Caco-2 (cell line): ENCODE data around the gene ACIN1. TPM values are rescaled to one million over a fixed set of nuclear protein-coding genes. Genes with fewer than 3 reads are reported as not detected.

Experiments used
- BruUV-seq: library from RNA; stranded (reverse); fragments of 400-500 nt; replicated peaks from 2 replicates; lab custom pipeline; 2021; lab: Mats Ljungman, UMichigan
- CTCF ChIA-PET: fragments of 300-600 bp; sonication (Branson Sonifier 250); formaldehyde crosslinking; loops from one replicate; lab custom pipeline; 2022; ENCODE audit warnings: antibody characterized with exemption; lab: Charles Lee
- POLR2A ChIA-PET: fragments of 300-600 bp; sonication (Branson Sonifier 250); formaldehyde crosslinking; loops from one replicate; lab custom pipeline; 2022; ENCODE audit warnings: antibody characterized with exemption; lab: Charles Lee
- DNase-seq, 2 experiments: peaks; one replicate each; pipeline versions ENCODE4 v3.0.0 to v3.0.0-alpha.2; 2020 to 2022
- H3K27me3 ChIP-seq: replicated peaks from 2 replicates; pipeline ENCODE4 v1.6.0; 2011; ENCODE audit warnings: low read length; ENCODE audit not compliant: control insufficient read depth, insufficient read depth
- H3K36me3 ChIP-seq: 2 replicates; pipeline ENCODE4 v1.5.1; 2011; ENCODE audit warnings: low read length; ENCODE audit not compliant: control insufficient read depth, insufficient read depth
- H3K4me1 ChIP-seq: fragments of 250-450 bp; sonication (Bioruptor Pico); 2 replicates; pipeline ENCODE4 v1.5.1; 2020; ENCODE audit warnings: mild to moderate bottlenecking
- H3K4me3 ChIP-seq: 2 replicates; pipeline ENCODE4 v1.5.1; 2011; ENCODE audit warnings: low read depth, mild to moderate bottlenecking, control low read depth, low read length
- H3K9me3 ChIP-seq: fragments of 250-450 bp; sonication (Bioruptor Pico); 2 replicates; pipeline ENCODE4 v1.5.1; 2020; ENCODE audit warnings: mild to moderate bottlenecking, moderate library complexity
- H3K27ac Mint-ChIP-seq: one replicate; pipeline ENCODE4 v1.8.0; 2022; ENCODE audit warnings: mixed read lengths; ENCODE audit not compliant: unreplicated experiment
- H3K27me3 Mint-ChIP-seq: one replicate; pipeline ENCODE4 v1.8.0; 2022; ENCODE audit warnings: mixed read lengths; ENCODE audit not compliant: insufficient read depth, unreplicated experiment
- H3K36me3 Mint-ChIP-seq: one replicate; pipeline ENCODE4 v1.8.0; 2022; ENCODE audit warnings: mild to moderate bottlenecking, mixed read lengths; ENCODE audit not compliant: insufficient read depth, unreplicated experiment
- H3K4me1 Mint-ChIP-seq: one replicate; pipeline ENCODE4 v1.8.0; 2022; ENCODE audit warnings: low read depth, mixed read lengths; ENCODE audit not compliant: unreplicated experiment
- H3K4me3 Mint-ChIP-seq: one replicate; pipeline ENCODE4 v1.8.0; 2022; ENCODE audit warnings: mild to moderate bottlenecking, moderate library complexity, mixed read lengths; ENCODE audit not compliant: unreplicated experiment
- H3K9me3 Mint-ChIP-seq: one replicate; pipeline ENCODE4 v1.8.0; 2022; ENCODE audit warnings: mixed read lengths; ENCODE audit not compliant: unreplicated experiment
- intact Hi-C: fragments of 100-400 bp; cut with micrococcal nuclease; formaldehyde crosslinking; loops from one replicate; pipeline ENCODE4 v1.10.0; 2022; ENCODE audit not compliant: unreplicated experiment
- total RNA-seq: library from RNA; stranded (reverse); gene quantifications from 2 replicates; pipeline ENCODE4 v1.2.3, GENCODE V29; 2022
- TF ChIP-seq, protein P1 (sequence below), 2 experiments: fragments of 200-600 bp in 1 of 2; IDR thresholded peaks; 1 replicate in 1 of 2; 2 replicates in 1 of 2; pipeline versions ENCODE4 v1.5.1 to v1.8.0; 2011 to 2022; ENCODE audit warnings: antibody characterized with exemption in 1 of 2, control low read depth in 1 of 2, inconsistent platforms in 1 of 2, low read depth in 1 of 2, low read length in 1 of 2, mild to moderate bottlenecking in 1 of 2, moderate library complexity in 1 of 2; ENCODE audit not compliant: insufficient read depth in 1 of 2, severe bottlenecking in 1 of 2, unreplicated experiment in 1 of 2

Gene ACIN1
- total RNA-seq, 1 experiment from 2014 or later, result 193 TPM

DNA sequence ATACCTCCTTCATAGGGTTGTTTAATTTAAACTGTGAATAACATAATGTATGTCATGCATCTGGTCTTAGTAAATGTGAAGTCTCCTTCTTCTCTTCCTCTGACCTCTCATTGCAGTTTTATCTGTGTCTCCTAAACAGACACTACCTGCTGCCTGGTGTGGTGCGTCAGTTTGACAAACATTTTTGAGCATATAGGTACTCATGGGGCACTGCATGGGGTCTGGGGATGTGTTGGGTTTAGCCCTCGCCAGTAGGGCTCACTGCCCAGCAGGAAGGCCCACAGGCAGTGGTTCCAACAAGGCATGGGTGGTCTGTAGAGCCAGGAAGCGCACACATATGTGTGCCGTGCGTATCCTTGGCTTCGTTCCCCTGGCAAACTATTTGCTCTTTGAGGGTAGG is 27.1 kb upstream of the ACIN1 start:
- DNase-seq, result no peak
- Mint-ChIP-seq H3K9me3 (no peaks in the 10 kb centered on the region), H3K4me3 (no peak overlapping the region), H3K27me3 (no peaks in the 10 kb centered on the region), H3K4me1 (peaks cover 7% of the 10 kb centered on the region), H3K27ac (no peak overlapping the region), H3K36me3 (peaks cover 6% of the 10 kb centered on the region)
- Histone ChIP-seq H3K9me3 (no peaks in the 10 kb centered on the region), H3K4me1 (no peaks in the 10 kb centered on the region), H3K27me3 (no peaks in the 10 kb centered on the region), H3K36me3 (no peaks in the 10 kb centered on the region), H3K4me3 (no peak overlapping the region)
- ChIA-PET POLR2A (no interaction called here), CTCF (interaction anchor here (1.0 to 4.1 kb wide), 2 partner anchors 64 to 68 kb away, joined by 4 to 176 read pairs; partner anchors contain the start of gene SLC7A8)
- intact Hi-C loops, result loop anchor here (5.0 kb wide), 1 partner anchor 180 kb away; the partner anchor contains the start of gene PPP1R3E
- TF ChIP-seq, protein P1, sequence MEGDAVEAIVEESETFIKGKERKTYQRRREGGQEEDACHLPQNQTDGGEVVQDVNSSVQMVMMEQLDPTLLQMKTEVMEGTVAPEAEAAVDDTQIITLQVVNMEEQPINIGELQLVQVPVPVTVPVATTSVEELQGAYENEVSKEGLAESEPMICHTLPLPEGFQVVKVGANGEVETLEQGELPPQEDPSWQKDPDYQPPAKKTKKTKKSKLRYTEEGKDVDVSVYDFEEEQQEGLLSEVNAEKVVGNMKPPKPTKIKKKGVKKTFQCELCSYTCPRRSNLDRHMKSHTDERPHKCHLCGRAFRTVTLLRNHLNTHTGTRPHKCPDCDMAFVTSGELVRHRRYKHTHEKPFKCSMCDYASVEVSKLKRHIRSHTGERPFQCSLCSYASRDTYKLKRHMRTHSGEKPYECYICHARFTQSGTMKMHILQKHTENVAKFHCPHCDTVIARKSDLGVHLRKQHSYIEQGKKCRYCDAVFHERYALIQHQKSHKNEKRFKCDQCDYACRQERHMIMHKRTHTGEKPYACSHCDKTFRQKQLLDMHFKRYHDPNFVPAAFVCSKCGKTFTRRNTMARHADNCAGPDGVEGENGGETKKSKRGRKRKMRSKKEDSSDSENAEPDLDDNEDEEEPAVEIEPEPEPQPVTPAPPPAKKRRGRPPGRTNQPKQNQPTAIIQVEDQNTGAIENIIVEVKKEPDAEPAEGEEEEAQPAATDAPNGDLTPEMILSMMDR (IDR thresholded peaks at IDR 0.05; ENCODE audit: insufficient read depth in 1 of 2, low read depth in 1 of 2, low read length in 1 of 2, severe bottlenecking in 1 of 2, unreplicated experiment in 1 of 2), result no peak
- no TSS peak for BruUV-seq

DNA sequence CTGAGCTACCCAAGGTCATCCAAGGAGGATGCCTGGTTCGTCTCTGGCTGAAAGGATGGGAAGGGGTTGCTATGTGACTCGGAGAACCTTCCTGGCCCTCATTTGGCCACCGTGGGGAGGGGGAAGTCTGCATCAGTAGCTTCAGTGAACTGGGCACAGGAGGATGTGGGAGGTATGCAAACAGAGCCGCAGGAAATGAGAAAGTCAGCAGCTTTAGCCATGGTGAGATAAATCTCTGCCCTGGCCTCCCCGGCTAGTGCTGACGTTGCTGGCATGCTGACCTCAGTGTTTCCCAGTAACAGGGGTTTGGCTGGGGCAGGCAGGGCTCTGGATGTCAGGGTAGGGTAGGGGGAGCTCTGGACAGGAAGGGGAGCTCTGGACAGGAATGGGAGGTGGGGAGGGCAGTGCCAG is 26.4 kb upstream of the ACIN1 start:
- ChIA-PET POLR2A (interaction anchor here (0.6 kb wide), 1 partner anchor 205 kb away, joined by 7 read pairs; no protein-coding TSS in a partner anchor), CTCF (interaction anchor here (0.6 to 4.1 kb wide), 21 partner anchors 9 to 165 kb away, joined by 3 to 176 read pairs (median 5); partner anchors contain the start of genes ACIN1, C14orf119, HOMEZ and SLC7A8)
- intact Hi-C loops, result loop anchor here (5.0 kb wide), 1 partner anchor 181 kb away; the partner anchor contains the start of gene PPP1R3E
- H3K4me1 Mint-ChIP-seq, result peaks cover 7% of the 10 kb centered on the region
- no peaks in the 10 kb centered on the region for H3K27me3 ChIP-seq
- H3K27ac Mint-ChIP-seq, result no peak overlapping the region
- TF ChIP-seq, protein P1 (IDR thresholded peaks at IDR 0.05; ENCODE audit: insufficient read depth in 1 of 2, low read depth in 1 of 2, low read length in 1 of 2, severe bottlenecking in 1 of 2, unreplicated experiment in 1 of 2), result no peak
- H3K9me3 ChIP-seq, result no peaks in the 10 kb centered on the region
- peaks cover 6% of the 10 kb centered on the region for H3K36me3 Mint-ChIP-seq
- H3K9me3 Mint-ChIP-seq, result no peaks in the 10 kb centered on the region
- H3K36me3 ChIP-seq, result no peaks in the 10 kb centered on the region
- H3K4me3 Mint-ChIP-seq, result no peak overlapping the region
- H3K27me3 Mint-ChIP-seq, result no peaks in the 10 kb centered on the region
- H3K4me3 ChIP-seq, result no peak overlapping the region
- DNase-seq, result no peak
- no TSS peak for BruUV-seq
- no peaks in the 10 kb centered on the region for H3K4me1 ChIP-seq

DNA sequence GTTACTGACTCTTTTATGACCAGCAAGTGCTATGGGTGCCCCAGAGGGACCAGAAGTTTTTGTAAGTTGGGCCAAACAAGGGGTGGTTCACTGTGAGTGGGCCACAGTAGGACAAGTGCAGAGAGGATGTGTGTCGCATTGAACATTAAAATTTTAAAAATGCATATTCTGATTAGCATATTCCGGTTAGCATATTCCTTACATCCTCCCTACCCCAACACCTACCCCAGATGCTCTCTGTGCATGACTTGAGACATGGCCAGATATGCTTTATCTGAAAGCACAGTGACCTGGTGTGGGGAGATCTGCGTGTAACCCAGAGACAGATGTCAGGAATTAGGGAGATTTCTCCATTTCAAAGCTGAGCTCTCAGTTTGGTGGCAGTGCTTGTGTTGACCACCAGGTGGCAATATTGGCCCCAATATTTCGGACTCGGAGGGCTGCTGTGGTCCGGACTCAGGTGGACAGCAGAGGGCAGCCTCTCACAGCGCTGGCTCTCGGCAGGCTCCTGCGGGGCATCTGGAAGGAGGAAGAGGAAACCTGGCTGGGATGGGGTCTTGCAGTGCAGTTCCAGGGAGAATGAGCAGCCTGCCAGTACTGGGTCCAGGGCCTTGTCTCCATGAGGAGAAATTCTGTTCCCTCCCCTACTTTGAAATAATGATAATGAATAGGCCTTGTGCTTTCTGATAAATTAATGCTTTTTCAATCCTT is 25.8 kb upstream of the ACIN1 start:
- Mint-ChIP-seq H3K9me3 (no peaks in the 10 kb centered on the region), H3K27me3 (no peaks in the 10 kb centered on the region), H3K27ac (no peak overlapping the region), H3K4me1 (peaks cover 7% of the 10 kb centered on the region), H3K4me3 (no peak overlapping the region), H3K36me3 (peaks cover 6% of the 10 kb centered on the region)
- ChIA-PET POLR2A (interaction anchor here (0.5 to 0.6 kb wide), 2 partner anchors 93 to 205 kb away, joined by 3 to 7 read pairs; no protein-coding TSS in a partner anchor), CTCF (interaction anchor here (0.6 to 4.1 kb wide), 50 partner anchors 8 to 1733 kb away, joined by 3 to 176 read pairs (median 4); partner anchors contain the start of genes ACIN1, AJUBA, BCL2L2 and C14orf119)
- intact Hi-C loops, result loop anchor here (1.0 to 5.0 kb wide), 3 partner anchors 63 to 182 kb away; partner anchors contain the start of genes PPP1R3E and SLC7A8
- Histone ChIP-seq H3K4me1 (no peaks in the 10 kb centered on the region), H3K9me3 (no peaks in the 10 kb centered on the region), H3K36me3 (no peaks in the 10 kb centered on the region), H3K4me3 (no peak overlapping the region), H3K27me3 (no peaks in the 10 kb centered on the region)
- peak; percentile 88 to 89 for DNase-seq
- BruUV-seq, result no TSS peak
- TF ChIP-seq, protein P1 (IDR thresholded peaks at IDR 0.05; ENCODE audit: insufficient read depth in 1 of 2, low read depth in 1 of 2, low read length in 1 of 2, severe bottlenecking in 1 of 2, unreplicated experiment in 1 of 2), result peak; percentile 96 to 99
